GM12891 (cell line): Measurements from ENCODE around the gene ZNF205.

Experiments used
- POLR2A ChIP-seq: IDR thresholded peaks from 2 replicates; pipeline ENCODE4 v1.6.1; 2011; ENCODE audit warnings: low read depth, low read length, control low read depth
- SPI1 ChIP-seq: IDR thresholded peaks from 2 replicates; pipeline ENCODE4 v1.6.1; 2011; ENCODE audit warnings: low read depth, low read length, control low read depth

GRCh38 chr16:3131755-3132377, 19.5 kb downstream of the ZNF205 start:
- TF ChIP-seq POLR2A (no peak), SPI1 (no peak)
